DOHH2 (cell line): Measurements from ENCODE around the gene POLR1F.

ENCODE experiments used
- CTCF ChIP-seq: fragments of 200-600 bp; sonication (generic); IDR thresholded peaks from one replicate; pipeline ENCODE4 v1.5.1; 2014; ENCODE audit warnings: antibody characterized with exemption, mild to moderate bottlenecking, low read depth, low read length; ENCODE audit not compliant: poor library complexity, severe bottlenecking
- EZH2phosphoT487 ChIP-seq: fragments of 200-600 bp; sonication (generic); IDR thresholded peaks from 2 replicates; pipeline ENCODE4 v1.6.1; 2017; ENCODE audit warnings: borderline replicate concordance, mild to moderate bottlenecking, antibody characterized with exemption, low read length, moderate library complexity, mixed read lengths

GRCh38 chr7:19690736-19691135 is 18.1 kb downstream of the POLR1F start:
- TF ChIP-seq CTCF (no peak), EZH2phosphoT487 (no peak)
